ENCODE measurements around the gene BASP1.

BASP1 gene

DNA sequence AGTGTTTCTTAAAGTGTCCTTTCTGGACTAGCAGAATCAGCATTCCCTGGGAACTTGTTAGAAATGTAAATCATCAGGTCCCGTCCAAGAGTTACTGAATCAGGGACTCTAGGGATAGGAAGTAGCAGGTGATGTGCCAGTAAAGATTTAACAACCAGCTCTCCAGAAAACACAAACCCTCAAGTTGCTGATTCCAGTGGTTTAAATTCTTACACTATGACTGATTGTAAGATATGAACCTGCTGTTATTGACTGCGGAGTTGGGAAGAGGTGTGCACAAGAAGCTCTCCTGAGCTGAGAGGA lies 39.1 kb upstream of the BASP1 start:
- no peak for TF ChIP-seq CTCF (IDR thresholded peaks at IDR 0.05; ENCODE audit: insufficient read depth, low read length, poor library complexity, severe bottlenecking)
- no peaks in the 10 kb centered on the region for H3K36me3 ChIP-seq (ENCODE audit: control insufficient read depth, insufficient read depth, low read length)
- no peak overlapping the region for H3K4me3 ChIP-seq (replicated peaks; ENCODE audit: low read depth, low read length)
- no peaks in the 10 kb centered on the region for H3K27me3 ChIP-seq (replicated peaks; ENCODE audit: control insufficient read depth, insufficient read depth, low read length)
- DNase-seq (ENCODE audit: extremely low read depth, insufficient read length), result no peak

- H3K4me3 ChIP-seq (replicated peaks; ENCODE audit: low read depth, low read length), result no peak overlapping the region
- H3K27me3 ChIP-seq (replicated peaks; ENCODE audit: control insufficient read depth, insufficient read depth, low read length), result no peaks in the 10 kb centered on the region
- no peaks in the 10 kb centered on the region for H3K36me3 ChIP-seq (ENCODE audit: control insufficient read depth, insufficient read depth, low read length)
- no peak for DNase-seq (ENCODE audit: extremely low read depth, insufficient read length)
- TF ChIP-seq CTCF (IDR thresholded peaks at IDR 0.05; ENCODE audit: insufficient read depth, low read length, poor library complexity, severe bottlenecking), result no peak
Observed at GRCh38 chr5:17180330-17180843, 37.0 kb upstream of the BASP1 start.

DNA sequence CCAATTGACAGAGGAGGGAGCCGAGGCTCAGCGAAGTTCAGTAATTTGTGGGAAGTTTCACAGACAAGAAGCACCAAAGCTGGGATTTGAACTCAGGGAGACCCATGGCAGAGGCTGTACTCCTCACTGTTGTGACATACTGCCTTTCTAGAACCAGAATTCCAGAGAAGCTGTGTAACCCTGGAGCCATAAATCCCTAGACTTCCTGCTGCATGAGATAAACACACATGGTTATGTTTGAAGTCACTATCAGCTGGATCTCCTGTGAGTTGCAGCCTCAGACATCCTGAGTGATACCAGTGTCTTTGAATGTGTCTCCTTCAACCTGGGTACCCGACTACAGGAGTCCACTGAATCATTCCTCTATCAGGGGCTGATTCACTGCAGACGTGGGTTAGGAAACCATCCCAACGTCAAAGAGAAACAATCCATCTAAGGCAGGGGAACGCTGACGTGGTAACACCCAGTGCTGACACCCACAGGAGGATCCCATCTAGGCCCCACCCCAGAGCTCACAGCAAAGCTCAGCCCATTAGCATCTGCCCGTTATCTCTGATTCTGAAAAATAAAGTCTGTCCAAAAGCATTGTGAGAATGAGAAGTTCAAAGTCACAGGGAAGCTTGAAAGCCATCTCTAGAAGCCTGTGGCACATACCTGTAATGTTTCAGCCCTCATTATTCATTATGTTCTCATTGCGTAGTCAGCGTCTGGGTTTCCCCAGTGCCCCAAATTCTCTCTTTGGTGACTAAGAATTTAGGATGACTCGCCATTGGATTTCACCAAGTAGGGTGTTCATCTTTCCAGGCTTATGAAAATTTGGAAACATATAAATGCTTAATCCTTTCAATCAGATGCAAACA lies 36.3 kb upstream of the BASP1 start:
- Histone ChIP-seq H3K4me3 (replicated peaks; ENCODE audit: low read depth, low read length) (no peak overlapping the region), H3K36me3 (ENCODE audit: control insufficient read depth, insufficient read depth, low read length) (no peaks in the 10 kb centered on the region), H3K27me3 (replicated peaks; ENCODE audit: control insufficient read depth, insufficient read depth, low read length) (no peaks in the 10 kb centered on the region)
- TF ChIP-seq CTCF (IDR thresholded peaks at IDR 0.05; ENCODE audit: insufficient read depth, low read length, poor library complexity, severe bottlenecking), result no peak
- DNase-seq (ENCODE audit: extremely low read depth, insufficient read length), result no peak

- Histone ChIP-seq H3K36me3 (ENCODE audit: control insufficient read depth, insufficient read depth, low read length) (no peaks in the 10 kb centered on the region), H3K4me3 (replicated peaks; ENCODE audit: low read depth, low read length) (no peak overlapping the region), H3K27me3 (replicated peaks; ENCODE audit: control insufficient read depth, insufficient read depth, low read length) (no peaks in the 10 kb centered on the region)
- no peak for TF ChIP-seq CTCF (IDR thresholded peaks at IDR 0.05; ENCODE audit: insufficient read depth, low read length, poor library complexity, severe bottlenecking)
- DNase-seq (ENCODE audit: extremely low read depth, insufficient read length), result no peak
Observed at GRCh38 chr5:17182494-17182893, 34.9 kb upstream of the BASP1 start.

DNA sequence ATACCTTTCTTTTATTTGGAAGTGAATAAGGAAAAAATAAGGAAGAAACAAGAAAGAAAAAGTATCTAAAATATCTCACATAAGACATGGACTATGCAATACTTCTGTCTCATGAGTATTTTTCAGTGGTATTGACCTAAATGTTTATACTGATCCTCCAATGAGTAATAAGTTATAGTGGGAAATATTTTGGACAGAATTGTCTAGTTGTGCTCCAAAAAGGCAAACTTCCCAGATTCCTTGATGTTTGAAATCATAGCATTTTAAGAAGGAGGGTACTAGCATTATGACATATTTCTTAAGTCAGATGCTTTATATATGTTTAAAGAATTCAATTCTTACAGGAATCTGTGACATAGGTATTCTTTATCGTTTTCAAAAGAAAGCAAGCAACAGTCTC lies 34.5 kb upstream of the BASP1 start:
- no peak overlapping the region for H3K4me3 ChIP-seq (replicated peaks; ENCODE audit: low read depth, low read length)
- no peak for TF ChIP-seq CTCF (IDR thresholded peaks at IDR 0.05; ENCODE audit: insufficient read depth, low read length, poor library complexity, severe bottlenecking)
- H3K36me3 ChIP-seq (ENCODE audit: control insufficient read depth, insufficient read depth, low read length), result no peaks in the 10 kb centered on the region
- no peak for DNase-seq (ENCODE audit: extremely low read depth, insufficient read length)
- no peaks in the 10 kb centered on the region for H3K27me3 ChIP-seq (replicated peaks; ENCODE audit: control insufficient read depth, insufficient read depth, low read length)

Data from GM06990 (cell line).